PC-3 (cell line): ENCODE data around the gene KISS1. TPM values are rescaled to one million over a fixed set of nuclear protein-coding genes. Genes with fewer than 3 reads are reported as not detected.

Source experiments
- ATAC-seq: fragments of 200-7000 bp; cut with Tn5 transposase; 2 replicates; pipeline ENCODE4 v1.9.1; 2020; ENCODE audit warnings: mild to moderate bottlenecking, moderate library complexity
- BruUV-seq: library from RNA; stranded (reverse); fragments of 400-500 nt; replicated peaks from 2 replicates; lab custom pipeline; 2021; lab: Mats Ljungman, UMichigan
- CTCF ChIA-PET: fragments of 300-600 bp; sonication (Branson Sonifier 250); formaldehyde crosslinking; loops from one replicate; lab custom pipeline; 2022; ENCODE audit warnings: antibody characterized with exemption; lab: Charles Lee
- POLR2A ChIA-PET: fragments of 300-600 bp; sonication (Branson Sonifier 250); formaldehyde crosslinking; loops from one replicate; lab custom pipeline; 2022; ENCODE audit warnings: antibody characterized with exemption; ENCODE audit not compliant: unreplicated experiment; lab: Charles Lee
- DNase-seq: peaks from one replicate; pipeline ENCODE4 v3.0.0-alpha.2; 2015
- H2AFZ ChIP-seq: fragments of 300-600 bp; sonication (generic); 2 replicates; pipeline ENCODE4 v1.6.0; 2016; ENCODE audit warnings: antibody characterized with exemption, low read length
- H3F3A ChIP-seq: fragments of 300-600 bp; sonication (generic); one replicate; pipeline ENCODE4 v1.6.0; 2017; ENCODE audit warnings: antibody characterized with exemption, low read length, control low read depth, mild to moderate bottlenecking; ENCODE audit not compliant: unreplicated experiment
- H3K27ac ChIP-seq: fragments of 300-600 bp; sonication (generic); 2 replicates; pipeline ENCODE4 v1.5.1; 2016; ENCODE audit warnings: mild to moderate bottlenecking, low read length
- H3K27me3 ChIP-seq: fragments of 300-600 bp; sonication (generic); 2 replicates; pipeline ENCODE4 v1.6.1; 2016; ENCODE audit warnings: low read length, mixed read lengths
- H3K36me3 ChIP-seq: fragments of 300-600 bp; sonication (generic); 2 replicates; pipeline ENCODE4 v1.6.1; 2016; ENCODE audit warnings: low read depth, mixed run types, low read length, mixed read lengths
- H3K4me1 ChIP-seq: fragments of 300-600 bp; sonication (generic); 2 replicates; pipeline ENCODE4 v1.5.1; 2016; ENCODE audit warnings: low read length; ENCODE audit not compliant: insufficient read depth
- H3K4me2 ChIP-seq: fragments of 300-600 bp; sonication (generic); 2 replicates; pipeline ENCODE4 v1.6.0; 2016; ENCODE audit warnings: low read length
- H3K4me3 ChIP-seq: fragments of 300-600 bp; sonication (generic); 2 replicates; pipeline ENCODE4 v1.5.1; 2016; ENCODE audit warnings: mild to moderate bottlenecking, low read length, mixed read lengths
- H3K79me2 ChIP-seq: fragments of 300-600 bp; sonication (generic); 2 replicates; pipeline ENCODE4 v1.6.1; 2017; ENCODE audit warnings: low read length, mixed read lengths
- H3K9ac ChIP-seq: fragments of 300-600 bp; sonication (generic); 2 replicates; pipeline ENCODE4 v1.6.0; 2016; ENCODE audit warnings: mild to moderate bottlenecking, low read length
- H3K9me2 ChIP-seq: fragments of 300-600 bp; sonication (generic); replicated peaks from 2 replicates; pipeline ENCODE4 v1.6.1; 2016; ENCODE audit warnings: mixed run types, low read length, mixed read lengths
- H3K9me3 ChIP-seq: fragments of 300-600 bp; sonication (generic); 2 replicates; pipeline ENCODE4 v1.6.1; 2016; ENCODE audit warnings: low read length, mixed read lengths
- H4K20me1 ChIP-seq: fragments of 300-600 bp; sonication (generic); 2 replicates; pipeline ENCODE4 v1.6.1; 2016; ENCODE audit warnings: low read length, mixed read lengths
- EZH2 ChIP-seq: fragments of 300-600 bp; sonication (generic); IDR thresholded peaks from one replicate; pipeline ENCODE4 v1.6.1; 2017; ENCODE audit warnings: antibody characterized with exemption, mild to moderate bottlenecking, low read length; ENCODE audit not compliant: unreplicated experiment
- EZH2phosphoT487 ChIP-seq: fragments of 300-600 bp; sonication (generic); IDR thresholded peaks from 2 replicates; pipeline ENCODE4 v1.6.1; 2018; ENCODE audit warnings: mild to moderate bottlenecking, antibody characterized with exemption, low read length, borderline replicate concordance
- intact Hi-C: fragments of 100-400 bp; cut with micrococcal nuclease; formaldehyde crosslinking; loops from 2 replicates; pipeline ENCODE4 v1.9.0; 2023
- total RNA-seq: library from RNA; depleted of rRNA; stranded (reverse); fragments of >200 nt; gene quantifications from 2 replicates; pipeline ENCODE4 v1.2.3, GENCODE V29; 2014
- TF ChIP-seq, protein P1 (sequence below): fragments of 300-600 bp; sonication (generic); conservative IDR thresholded peaks from 2 replicates; pipeline ENCODE4 v1.5.1; 2017; ENCODE audit warnings: antibody characterized with exemption, low read depth, mild to moderate bottlenecking, low read length

The KISS1 gene
- total RNA-seq, 1 experiment from 2014 or later = 12.3 TPM

GRCh38 chr1:204223129-204223860, 27.0 kb upstream of the KISS1 start:
- no peaks in the 10 kb centered on the region for H4K20me1 ChIP-seq
- CTCF ChIA-PET = no interaction called here
- H3K27me3 ChIP-seq = no peaks in the 10 kb centered on the region
- DNase-seq = no peak
- no peaks in the 10 kb centered on the region for H3K79me2 ChIP-seq
- peaks cover 26% of the 10 kb centered on the region for H3K36me3 ChIP-seq
- no peaks in the 10 kb centered on the region for H3K9me3 ChIP-seq
- BruUV-seq = no TSS peak
- no peak for TF ChIP-seq EZH2phosphoT487
- TF ChIP-seq, protein P1, sequence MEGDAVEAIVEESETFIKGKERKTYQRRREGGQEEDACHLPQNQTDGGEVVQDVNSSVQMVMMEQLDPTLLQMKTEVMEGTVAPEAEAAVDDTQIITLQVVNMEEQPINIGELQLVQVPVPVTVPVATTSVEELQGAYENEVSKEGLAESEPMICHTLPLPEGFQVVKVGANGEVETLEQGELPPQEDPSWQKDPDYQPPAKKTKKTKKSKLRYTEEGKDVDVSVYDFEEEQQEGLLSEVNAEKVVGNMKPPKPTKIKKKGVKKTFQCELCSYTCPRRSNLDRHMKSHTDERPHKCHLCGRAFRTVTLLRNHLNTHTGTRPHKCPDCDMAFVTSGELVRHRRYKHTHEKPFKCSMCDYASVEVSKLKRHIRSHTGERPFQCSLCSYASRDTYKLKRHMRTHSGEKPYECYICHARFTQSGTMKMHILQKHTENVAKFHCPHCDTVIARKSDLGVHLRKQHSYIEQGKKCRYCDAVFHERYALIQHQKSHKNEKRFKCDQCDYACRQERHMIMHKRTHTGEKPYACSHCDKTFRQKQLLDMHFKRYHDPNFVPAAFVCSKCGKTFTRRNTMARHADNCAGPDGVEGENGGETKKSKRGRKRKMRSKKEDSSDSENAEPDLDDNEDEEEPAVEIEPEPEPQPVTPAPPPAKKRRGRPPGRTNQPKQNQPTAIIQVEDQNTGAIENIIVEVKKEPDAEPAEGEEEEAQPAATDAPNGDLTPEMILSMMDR = no peak
- TF ChIP-seq EZH2 = no peak
- H3K4me1 ChIP-seq = peaks cover 39% of the 10 kb centered on the region
- no peak overlapping the region for H3K27ac ChIP-seq
- H3K4me3 ChIP-seq = no peak overlapping the region
- POLR2A ChIA-PET = no interaction called here
- H2AFZ ChIP-seq = no peak overlapping the region
- H3K9me2 ChIP-seq = no peaks in the 10 kb centered on the region
- no peaks in the 10 kb centered on the region for H3F3A ChIP-seq
- intact Hi-C loops = no loop called here
- no peak for ATAC-seq
- no peak overlapping the region for H3K4me2 ChIP-seq
- no peak overlapping the region for H3K9ac ChIP-seq

GRCh38 chr1:204222764-204223055, 26.4 kb upstream of the KISS1 start:
- H3K4me1 ChIP-seq = peaks cover 37% of the 10 kb centered on the region
- no peak overlapping the region for H3K27ac ChIP-seq
- DNase-seq (no peak), ATAC-seq (no peak)
- no peaks in the 10 kb centered on the region for H3K27me3 ChIP-seq
- peaks cover 21% of the 10 kb centered on the region for H3K36me3 ChIP-seq
- intact Hi-C loops = no loop called here
- no TSS peak for BruUV-seq
- no peak overlapping the region for H3K4me2 ChIP-seq
- H3K9me2 ChIP-seq = no peaks in the 10 kb centered on the region
- ChIA-PET CTCF (no interaction called here), POLR2A (no interaction called here)
- no peaks in the 10 kb centered on the region for H3K79me2 ChIP-seq
- H2AFZ ChIP-seq = no peak overlapping the region
- H3K4me3 ChIP-seq = no peak overlapping the region
- no peaks in the 10 kb centered on the region for H3F3A ChIP-seq
- no peak overlapping the region for H3K9ac ChIP-seq
- TF ChIP-seq EZH2phosphoT487 (no peak), EZH2 (no peak)
- TF ChIP-seq, protein P1 = no peak
- no peaks in the 10 kb centered on the region for H4K20me1 ChIP-seq
- H3K9me3 ChIP-seq = no peaks in the 10 kb centered on the region

- POLR2A ChIA-PET = no interaction called here
- Histone ChIP-seq H3K79me2 (no peaks in the 10 kb centered on the region), H3K4me1 (peaks cover 31% of the 10 kb centered on the region), H3K27me3 (no peaks in the 10 kb centered on the region), H3K9me2 (no peaks in the 10 kb centered on the region), H2AFZ (no peak overlapping the region), H3F3A (no peaks in the 10 kb centered on the region), H3K9me3 (no peaks in the 10 kb centered on the region), H3K9ac (no peak overlapping the region), H3K36me3 (peaks cover 16% of the 10 kb centered on the region), H3K4me3 (no peak overlapping the region), H3K4me2 (no peak overlapping the region), H4K20me1 (no peaks in the 10 kb centered on the region), H3K27ac (no peak overlapping the region)
- intact Hi-C loops = no loop called here
- ATAC-seq = no peak
- CTCF ChIA-PET = no interaction called here
- no peak for DNase-seq
- BruUV-seq = no TSS peak
- TF ChIP-seq EZH2phosphoT487 (no peak), EZH2 (no peak)
- TF ChIP-seq, protein P1 = no peak
These were observed 25.9 kb upstream of the KISS1 start for GRCh38 chr1:204222006-204222763.
